Forelimb muscle (tissue), 1 donor: ENCODE data around the gene CDC42EP1. TPM values are rescaled to one million over a fixed set of nuclear protein-coding genes. Genes with fewer than 3 reads are reported as not detected.
"Not testable (repeated sequence)": the region's sequence is repeated elsewhere in the genome, so short reads cannot be mapped to it uniquely, and the experiment has no call there.

Source experiments
- DNase-seq: peaks from one replicate; pipeline ENCODE4 v3.0.0-alpha.2; 2013; ENCODE audit warnings: low read depth
- polyA plus RNA-seq: library from polyadenylated mRNA; unstranded; fragments of 120-200 nt; gene quantifications from one replicate; pipeline ENCODE4 v1.2.1, GENCODE V29; 2013; ENCODE audit not compliant: insufficient read length

Gene CDC42EP1
- polyA plus RNA-seq, 1 donor = 35.3 TPM

- DNase-seq = no peak
Observed at GRCh38 chr22:37581504-37581903, 21.2 kb downstream of the CDC42EP1 start.

- no peak for DNase-seq
Observed at GRCh38 chr22:37582526-37582925, 22.2 kb downstream of the CDC42EP1 start.

- DNase-seq = no peak
Observed at GRCh38 chr22:37588546-37589215, 28.4 kb downstream of the CDC42EP1 start.

GRCh38 chr22:37589636-37590035, 29.4 kb downstream of the CDC42EP1 start:
- no peak for DNase-seq

- not testable (repeated sequence) for DNase-seq
Observed at GRCh38 chr22:37591081-37591480, 30.8 kb downstream of the CDC42EP1 start.

GRCh38 chr22:37591823-37592404, 31.6 kb downstream of the CDC42EP1 start:
- no peak for DNase-seq

GRCh38 chr22:37594237-37594636, 34.0 kb downstream of the CDC42EP1 start:
- no peak for DNase-seq

- DNase-seq = no peak
Observed at GRCh38 chr22:37599153-37599552, 38.9 kb downstream of the CDC42EP1 start.

- DNase-seq = no peak
Observed at GRCh38 chr22:37601203-37601539, 40.9 kb downstream of the CDC42EP1 start.

GRCh38 chr22:37601540-37602442, 41.5 kb downstream of the CDC42EP1 start:
- DNase-seq = no peak

- not testable (repeated sequence) for DNase-seq
Observed at GRCh38 chr22:37602546-37603277, 42.4 kb downstream of the CDC42EP1 start.

- no peak for DNase-seq
Observed at GRCh38 chr22:37604074-37604473, 43.8 kb downstream of the CDC42EP1 start.

GRCh38 chr22:37604875-37605274, 44.6 kb downstream of the CDC42EP1 start:
- no peak for DNase-seq

GRCh38 chr22:37607010-37607934, 47.0 kb downstream of the CDC42EP1 start:
- no peak for DNase-seq

- DNase-seq = no peak
Observed at GRCh38 chr22:37607935-37608476, 47.7 kb downstream of the CDC42EP1 start.

GRCh38 chr22:37608477-37609239, 48.4 kb downstream of the CDC42EP1 start, which contains the start of gene GGA1:
Gene GGA1 (plus strand): TSS chr22:37608834. CDS start chr22:37608861, 27 bp downstream.
- DNase-seq = peak; percentile 86

GRCh38 chr22:37609240-37610152, 49.2 kb downstream of the CDC42EP1 start:
- no peak for DNase-seq

- DNase-seq = not testable (repeated sequence)
Observed at GRCh38 chr22:37610153-37610475, 49.8 kb downstream of the CDC42EP1 start.
